ENCODE results near the gene PEAR1. TPM values are rescaled to one million over a fixed set of nuclear protein-coding genes. Genes with fewer than 3 reads are reported as not detected.

Gene PEAR1
- total RNA-seq, 2 donors from 2014 or later: 7.9 to 12.5 TPM

GRCh38 chr1:156947818-156948525, 54.5 kb downstream of the PEAR1 start:
- TF ChIP-seq CTCF (IDR thresholded peaks at IDR 0.05): no peak
- no peaks in the 10 kb centered on the region for H3K27me3 ChIP-seq
- no peaks in the 10 kb centered on the region for H3K4me1 ChIP-seq
- no peaks in the 10 kb centered on the region for H3K9me3 ChIP-seq
- DNase-seq (ENCODE audit: low spot score): no peak
- H3K4me3 ChIP-seq: no peak overlapping the region
- peaks cover 87% of the 10 kb centered on the region for H3K36me3 ChIP-seq
- H3K27ac ChIP-seq: no peak overlapping the region

GRCh38 chr1:156948708-156949107, 55.2 kb downstream of the PEAR1 start:
- TF ChIP-seq CTCF (IDR thresholded peaks at IDR 0.05): no peak
- Histone ChIP-seq H3K36me3 (peaks cover 82% of the 10 kb centered on the region), H3K27me3 (no peaks in the 10 kb centered on the region), H3K4me1 (no peaks in the 10 kb centered on the region), H3K4me3 (no peak overlapping the region), H3K9me3 (no peaks in the 10 kb centered on the region), H3K27ac (no peak overlapping the region)
- no peak for DNase-seq (ENCODE audit: low spot score)

DNA sequence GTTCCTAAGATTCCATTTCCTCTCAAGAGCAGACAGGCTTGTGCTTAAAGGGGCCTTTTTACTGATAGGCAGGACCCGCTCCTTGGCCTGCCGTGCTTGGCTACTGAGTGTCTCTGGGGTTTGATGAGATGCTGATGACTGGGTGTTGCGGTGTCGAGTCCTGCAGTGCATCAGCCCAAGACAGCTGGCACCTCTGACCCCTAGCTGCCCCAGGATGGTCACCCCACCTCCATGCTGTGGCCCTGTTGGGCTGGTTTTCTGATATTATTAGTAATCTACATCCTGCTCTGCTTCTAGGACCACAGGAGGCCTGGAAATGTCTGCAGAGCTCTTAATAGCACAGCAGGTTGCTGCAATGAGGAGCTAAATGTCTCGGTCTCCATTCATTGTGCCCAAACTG, 55.6 kb downstream of the PEAR1 start:
- Histone ChIP-seq H3K4me3 (no peak overlapping the region), H3K4me1 (no peaks in the 10 kb centered on the region), H3K27me3 (no peaks in the 10 kb centered on the region), H3K9me3 (no peaks in the 10 kb centered on the region), H3K36me3 (peaks cover 78% of the 10 kb centered on the region), H3K27ac (no peak overlapping the region)
- DNase-seq (ENCODE audit: low spot score): no peak
- no peak for TF ChIP-seq CTCF (IDR thresholded peaks at IDR 0.05)

DNA sequence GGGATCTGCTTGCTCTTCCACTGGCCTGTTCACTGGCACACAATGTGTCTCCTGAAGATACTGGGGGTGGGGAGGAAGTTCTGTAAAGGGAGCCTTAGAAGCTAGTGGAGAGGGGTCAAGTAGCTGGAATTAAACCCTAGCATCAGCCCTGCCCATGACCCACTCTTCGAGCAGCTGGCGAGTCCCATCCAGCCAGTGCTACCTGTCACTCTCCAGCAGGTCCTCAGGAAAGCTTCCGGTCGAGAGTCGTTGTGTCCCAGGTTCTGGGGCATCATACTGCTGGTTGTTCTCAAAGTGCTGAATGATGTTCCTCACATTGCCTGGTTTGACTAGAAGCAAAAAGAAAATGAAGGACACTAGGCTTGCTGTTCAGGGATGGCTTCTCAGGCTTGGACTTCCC, 57.9 kb downstream of the PEAR1 start:
- no peaks in the 10 kb centered on the region for H3K4me1 ChIP-seq
- peaks cover 75% of the 10 kb centered on the region for H3K36me3 ChIP-seq
- DNase-seq (ENCODE audit: low spot score): no peak
- no peak overlapping the region for H3K27ac ChIP-seq
- H3K27me3 ChIP-seq: no peaks in the 10 kb centered on the region
- no peaks in the 10 kb centered on the region for H3K9me3 ChIP-seq
- TF ChIP-seq CTCF (IDR thresholded peaks at IDR 0.05): no peak
- H3K4me3 ChIP-seq: no peak overlapping the region

GRCh38 chr1:156953571-156953970, 60.1 kb downstream of the PEAR1 start:
- Histone ChIP-seq H3K27me3 (no peaks in the 10 kb centered on the region), H3K27ac (no peak overlapping the region), H3K4me1 (no peaks in the 10 kb centered on the region), H3K36me3 (peaks cover 75% of the 10 kb centered on the region), H3K9me3 (no peaks in the 10 kb centered on the region), H3K4me3 (no peak overlapping the region)
- no peak for TF ChIP-seq CTCF (IDR thresholded peaks at IDR 0.05)
- DNase-seq (ENCODE audit: low spot score): no peak

DNA sequence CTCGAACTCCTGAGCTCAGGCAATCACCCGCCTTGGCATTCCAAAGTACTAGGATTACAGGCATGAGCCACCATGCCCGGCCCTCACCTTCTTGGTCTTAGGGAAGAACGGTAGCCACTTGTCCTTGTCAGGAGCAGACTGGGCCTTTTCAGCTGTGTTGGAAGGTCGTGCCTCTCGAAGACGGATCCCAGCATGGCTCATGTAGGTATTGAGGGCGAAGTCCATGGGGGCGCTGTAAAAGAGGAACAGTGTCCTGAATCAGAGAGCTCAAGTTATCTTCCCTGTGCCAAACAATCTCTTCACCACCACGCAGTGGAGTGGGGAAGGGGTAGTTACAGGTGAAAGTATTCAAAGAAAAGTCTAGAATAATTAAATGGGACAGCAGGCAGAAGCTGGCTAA, 62.8 kb downstream of the PEAR1 start:
- H3K4me1 ChIP-seq: no peaks in the 10 kb centered on the region
- H3K27ac ChIP-seq: no peak overlapping the region
- no peak for DNase-seq (ENCODE audit: low spot score)
- H3K36me3 ChIP-seq: peaks cover 74% of the 10 kb centered on the region
- no peaks in the 10 kb centered on the region for H3K27me3 ChIP-seq
- no peak overlapping the region for H3K4me3 ChIP-seq
- no peaks in the 10 kb centered on the region for H3K9me3 ChIP-seq
- no peak for TF ChIP-seq CTCF (IDR thresholded peaks at IDR 0.05)
